K562 (cell line): ENCODE measurements around the gene PACS2. TPM values are rescaled to one million over a fixed set of nuclear protein-coding genes. Genes with fewer than 3 reads are reported as not detected.

Experiments
- ATAC-seq: fragments of 200-7000 bp; cut with Tn5 transposase; 3 replicates; pipeline ENCODE4 v1.9.1; 2020; ENCODE audit warnings: moderate library complexity
- BruUV-seq: library from RNA; stranded (reverse); fragments of 400-500 nt; replicated peaks from 2 replicates; lab custom pipeline; 2021; lab: Mats Ljungman, UMichigan
- CTCF ChIA-PET: fragments of 300-600 bp; formaldehyde crosslinking; extraction: SDS; loops from one replicate; lab custom pipeline; 2021; ENCODE audit warnings: low intra/inter-chr PET ratio; lab: Yijun Ruan, JAX
- POLR2A ChIA-PET: fragments of 300-600, 350-650 bp; sonication (Branson Sonifier 250); formaldehyde crosslinking; extraction: SDS; loops from one replicate; lab custom pipeline; 2021; ENCODE audit warnings: antibody characterized with exemption, inconsistent platforms; lab: Yijun Ruan, JAX
- DNase-seq, 4 experiments: peaks; one replicate each; pipeline versions ENCODE4 v3.0.0 to v3.0.0-alpha.2; 2011 to 2018; ENCODE audit warnings: low spot score in 3 of 4, mixed read lengths in 3 of 4; ENCODE audit errors: extremely low read depth in 1 of 4
- FAIRE-seq: peaks from 2 replicates; lab custom pipeline; 2011; peaks lifted over from hg19 to GRCh38; lab: Jason Lieb, UNC
- H2AFZ ChIP-seq: 2 replicates; pipeline ENCODE4 v1.6.0; 2011; ENCODE audit warnings: low read depth, low read length, control low read depth, inconsistent platforms
- H3K27ac ChIP-seq: fragments of 200-600 bp; 3 replicates; pipeline ENCODE4 v1.8.0; 2011; ENCODE audit warnings: low read depth, mild to moderate bottlenecking, control low read depth, inconsistent platforms, low read length, moderate library complexity, mixed read lengths; ENCODE audit errors: extremely low read depth
- H3K27me3 ChIP-seq, 2 experiments: fragments of 300-600 bp in 1 of 2; 2 replicates in 1 of 2; 3 replicates in 1 of 2; pipeline versions ENCODE4 v1.6.0 to v1.8.0; 2011; ENCODE audit warnings: inconsistent platforms in 2 of 2, low read length in 2 of 2, mild to moderate bottlenecking in 1 of 2, mixed read lengths in 1 of 2, moderate library complexity in 1 of 2; ENCODE audit not compliant: control insufficient read depth in 2 of 2, insufficient read depth in 2 of 2
- H3K36me3 ChIP-seq: fragments of 300-600 bp; 3 replicates; pipeline ENCODE4 v1.8.0; 2011; ENCODE audit warnings: mild to moderate bottlenecking, low read length, inconsistent platforms; ENCODE audit not compliant: control insufficient read depth, insufficient read depth
- H3K4me1 ChIP-seq, 2 experiments: fragments of 200-600 bp in 1 of 2; replicated peaks in 1 of 2; 2 replicates in 1 of 2; 3 replicates in 1 of 2; pipeline versions ENCODE4 v1.5.1 to v1.8.0; 2011; ENCODE audit warnings: inconsistent platforms in 2 of 2, low read length in 2 of 2, mild to moderate bottlenecking in 1 of 2, mixed read lengths in 1 of 2, moderate library complexity in 1 of 2; ENCODE audit not compliant: control insufficient read depth in 2 of 2, insufficient read depth in 2 of 2
- H3K4me2 ChIP-seq: 2 replicates; pipeline ENCODE4 v1.6.1; 2011; ENCODE audit warnings: low read length, control low read depth, inconsistent platforms, mixed read lengths; ENCODE audit not compliant: insufficient read depth
- H3K4me3 ChIP-seq: fragments of 200-600 bp; sonication (generic), shearing (Covaris generic); 2 replicates; pipeline ENCODE4 v1.5.1; 2016; ENCODE audit warnings: control low read depth, inconsistent platforms
- H3K79me2 ChIP-seq: fragments of 200-600 bp; 3 replicates; pipeline ENCODE4 v1.8.0; 2011; ENCODE audit warnings: low read length, inconsistent platforms; ENCODE audit not compliant: control insufficient read depth, insufficient read depth
- H3K9ac ChIP-seq, 2 experiments: 2 replicates each; pipeline versions ENCODE4 v1.6.0 to v1.6.1; 2011; ENCODE audit warnings: low read depth in 2 of 2, low read length in 2 of 2, control low read depth in 1 of 2, inconsistent platforms in 1 of 2, mild to moderate bottlenecking in 1 of 2, mixed read lengths in 1 of 2; ENCODE audit not compliant: insufficient read depth in 1 of 2
- H3K9me1 ChIP-seq: one replicate; pipeline ENCODE4 v1.6.0; 2011; ENCODE audit warnings: inconsistent platforms, mild to moderate bottlenecking, low read length, moderate library complexity; ENCODE audit not compliant: control insufficient read depth, insufficient read depth
- H3K9me3 ChIP-seq: replicated peaks from 2 replicates; pipeline ENCODE4 v1.5.1; 2011; ENCODE audit warnings: low read depth, low read length, inconsistent platforms; ENCODE audit not compliant: control insufficient read depth, insufficient read depth
- H4K20me1 ChIP-seq: replicated peaks from 2 replicates; pipeline ENCODE4 v1.6.1; 2011; ENCODE audit warnings: low read length, inconsistent platforms, mixed read lengths; ENCODE audit not compliant: control insufficient read depth, insufficient read depth
- CBFA2T2 ChIP-seq: fragments of 450-650 bp; conservative IDR thresholded peaks from 2 replicates; pipeline ENCODE4 v1.6.1; 2017; ENCODE audit warnings: mild to moderate bottlenecking
- ESRRA ChIP-seq: fragments of 450-650 bp; IDR thresholded peaks from 2 replicates; pipeline ENCODE4 v1.6.1; 2014; ENCODE audit warnings: low read depth, mild to moderate bottlenecking, moderate library complexity, borderline replicate concordance
- MBD2 ChIP-seq: sonication (generic); IDR thresholded peaks from 2 replicates; pipeline ENCODE4 v1.6.1; 2016; ENCODE audit warnings: low read depth, borderline replicate concordance
- MITF ChIP-seq: IDR thresholded peaks from 2 replicates; pipeline ENCODE4 v1.6.1; 2014; ENCODE audit warnings: antibody characterized with exemption
- NFATC3 ChIP-seq: fragments of 450-650 bp; IDR thresholded peaks from 2 replicates; pipeline ENCODE4 v1.6.1; 2017; ENCODE audit warnings: mild to moderate bottlenecking
- NFXL1 ChIP-seq: fragments of 450-650 bp; formaldehyde crosslinking; IDR thresholded peaks from 2 replicates; pipeline ENCODE4 v1.4.0; 2021; ENCODE audit warnings: mild to moderate bottlenecking
- POLR2G ChIP-seq: fragments of 200-400 bp; formaldehyde crosslinking; IDR thresholded peaks from 2 replicates; pipeline ENCODE4 v1.6.1; 2017; ENCODE audit warnings: low read depth, mild to moderate bottlenecking, antibody characterized with exemption, low read length, moderate library complexity
- RBFOX2 ChIP-seq: fragments of 200-400 bp; formaldehyde crosslinking; IDR thresholded peaks from 2 replicates; pipeline ENCODE4 v1.6.1; 2017; ENCODE audit warnings: low read depth, mild to moderate bottlenecking, low read length, moderate library complexity
- SMC3 ChIP-seq: conservative IDR thresholded peaks from 2 replicates; pipeline ENCODE4 v1.6.1; 2011; ENCODE audit warnings: low read depth, low read length, improper control_type of control experiment; ENCODE audit not compliant: insufficient read depth
- ZEB2 ChIP-seq: fragments of 450-650 bp; IDR thresholded peaks from 2 replicates; pipeline ENCODE4 v1.6.1; 2016
- ZNF408 ChIP-seq: fragments of 250-450 bp; sonication (Bioruptor Pico); IDR thresholded peaks from 2 replicates; pipeline ENCODE4 v1.4.0; 2020; ENCODE audit warnings: low read depth, mild to moderate bottlenecking, moderate library complexity
- ZNF785 ChIP-seq: fragments of 250-450 bp; sonication (Bioruptor Pico); IDR thresholded peaks from 2 replicates; pipeline ENCODE4 v1.4.0; 2020; ENCODE audit warnings: mild to moderate bottlenecking
- WGBS: fragments of 100-300 bp; shearing (Covaris generic); methylation state at CpG from one replicate; pipeline ENCODE4 v1.1.6; 2016; ENCODE audit warnings: low coverage, mixed read lengths; ENCODE audit not compliant: insufficient coverage; ENCODE audit errors: missing lambda C conversion rate; 5-methylcytosine and 5-hydroxymethylcytosine counted together
- in situ Hi-C: fragments of 300-500 bp; cut with MboI; formaldehyde crosslinking; loops from 4 replicates; pipeline ENCODE4 v1.15.0; 2018; ENCODE audit warnings: inconsistent platforms, mixed read lengths
- intact Hi-C: fragments of 100-400 bp; cut with micrococcal nuclease; formaldehyde crosslinking; loops from 2 replicates; pipeline ENCODE4 v1.14.2; 2022
- polyA plus RNA-seq, 8 experiments: library from polyadenylated mRNA; depleted of rRNA in 4 of 8; stranded (reverse) in 5 of 8; unstranded in 3 of 8; fragments of >200 nt; fragmentation: Nextera tagmentation in 2 of 8; fragmentation: Illumina TruSeq in 1 of 8; extraction: Ambion mirVana in 2 of 8; extraction: Trizol in 1 of 8; gene quantifications; 2 replicates each; pipeline versions ENCODE4 v1.2.1 to v1.2.3, GENCODE V29; 2011 to 2014; ENCODE audit warnings: inconsistent platforms in 1 of 8, missing spikeins in 1 of 8
- total RNA-seq, 7 experiments: library from RNA; depleted of rRNA in 6 of 7; stranded (reverse); fragments of >200 nt in 6 of 7; fragmentation: Illumina TruSeq in 2 of 7; extraction: Trizol in 2 of 7; gene quantifications; 2 replicates each; pipeline versions ENCODE4 v1.2.1 to v1.2.3, GENCODE V29; 2011 to 2021; ENCODE audit warnings: low replicate concordance in 1 of 7
- TF ChIP-seq, protein P1 (sequence below): fragments of 250-450 bp; sonication (Bioruptor Pico); IDR thresholded peaks from 2 replicates; pipeline ENCODE4 v1.8.0; 2022; ENCODE audit warnings: moderate library complexity, mild to moderate bottlenecking, inconsistent platforms

The PACS2 gene
- total and polyA plus RNA-seq, 9 of the 15 experiments (the other 6 are each of a cell fraction or from before 2014, with no cell fraction given): 0.11 to 20.8 (median 9.9) TPM

DNA sequence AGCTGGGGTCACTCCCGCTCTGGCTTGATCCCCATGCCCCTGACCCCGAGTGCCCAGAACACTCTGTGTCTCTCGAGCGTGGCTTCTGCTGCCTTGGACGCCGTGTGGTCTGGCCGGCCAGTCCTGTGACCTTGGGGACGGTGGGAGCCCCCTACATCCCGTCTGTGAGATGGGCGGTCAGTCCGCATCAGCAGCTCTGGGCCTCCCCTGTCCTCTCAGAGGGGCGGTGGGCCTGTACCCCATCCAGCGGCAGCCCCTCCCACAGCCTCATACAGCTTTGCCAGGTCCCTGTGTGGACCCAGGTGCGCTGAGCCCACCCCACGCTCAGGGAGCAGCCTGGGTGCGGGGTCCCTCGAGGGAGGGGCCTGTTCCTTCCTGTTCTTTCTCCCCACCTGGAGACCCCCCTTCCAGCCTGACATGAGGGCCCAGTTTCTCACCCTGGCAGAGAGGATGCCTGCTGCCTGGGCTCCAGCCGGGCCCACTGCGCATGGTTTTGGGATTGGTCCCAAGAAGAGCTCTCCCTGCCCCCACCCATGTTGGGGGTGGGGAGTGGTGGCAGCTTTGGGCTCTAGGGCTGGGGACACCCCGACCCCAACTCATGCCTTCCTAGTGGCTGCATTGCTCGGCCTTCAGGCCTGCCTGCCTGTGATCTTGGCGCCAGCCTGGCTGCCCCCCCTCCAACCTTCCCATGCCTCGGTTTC is 106.6 kb downstream of the PACS2 start:
- ATAC-seq (peak; percentile 29), DNase-seq (peak in 1 of 4 experiments; percentile 31), FAIRE-seq (no peak)
- Histone ChIP-seq H3K27ac (peak overlapping the region; percentile 75; the same call in 2 of the 3 replicates), H3K9me1 (peaks cover 6% of the 10 kb centered on the region), H3K36me3 (peaks cover 36% of the 10 kb centered on the region; the same call in 2 of the 3 replicates), H3K9ac (peak overlapping the region; percentile 81 to 98), H2AFZ (no peak overlapping the region), H3K4me1 (peaks cover 11 to 61% of the 10 kb centered on the region in 2 experiments; a peak in 4 of 5 replicates), H3K27me3 (no peaks in the 10 kb centered on the region), H3K4me3 (peak overlapping the region; percentile 71), H4K20me1 (no peaks in the 10 kb centered on the region), H3K79me2 (peaks cover 61% of the 10 kb centered on the region), H3K9me3 (no peaks in the 10 kb centered on the region), H3K4me2 (peak overlapping the region; percentile 72)
- BruUV-seq: no TSS peak
- TF ChIP-seq MBD2 (no peak), ZNF408 (no peak), ESRRA (peak; percentile 61; the same call in 1 of the 2 replicates), CBFA2T2 (no peak), ZEB2 (no peak), RBFOX2 (peak; percentile 58; the same call in 1 of the 2 replicates), SMC3 (no peak), ZNF785 (no peak), NFXL1 (CRISPR knock-in tag) (no peak), POLR2G (peak; percentile 39), NFATC3 (no peak), MITF (no peak)
- TF ChIP-seq, protein P1, sequence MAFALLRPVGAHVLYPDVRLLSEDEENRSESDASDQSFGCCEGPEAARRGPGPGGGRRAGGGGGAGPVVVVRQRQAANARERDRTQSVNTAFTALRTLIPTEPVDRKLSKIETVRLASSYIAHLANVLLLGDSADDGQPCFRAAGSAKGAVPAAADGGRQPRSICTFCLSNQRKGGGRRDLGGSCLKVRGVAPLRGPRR (CRISPR knock-in tag): no peak
- ChIA-PET POLR2A (interaction anchor here (0.6 to 1.2 kb wide), 3 partner anchors 10 to 79 kb away, joined by 3 read pairs; no protein-coding TSS in a partner anchor), CTCF (no interaction called here)
- 56% methylated on average over 5 of the region's 23 CpGs for WGBS
- intact Hi-C loops (no loop called here), in situ Hi-C loops (no loop called here)
